Measurements from ENCODE around the gene PCDH12.

GRCh38 chr5:141897425-141897824 is 60.6 kb downstream of the PCDH12 start:
- TF ChIP-seq, protein P1, sequence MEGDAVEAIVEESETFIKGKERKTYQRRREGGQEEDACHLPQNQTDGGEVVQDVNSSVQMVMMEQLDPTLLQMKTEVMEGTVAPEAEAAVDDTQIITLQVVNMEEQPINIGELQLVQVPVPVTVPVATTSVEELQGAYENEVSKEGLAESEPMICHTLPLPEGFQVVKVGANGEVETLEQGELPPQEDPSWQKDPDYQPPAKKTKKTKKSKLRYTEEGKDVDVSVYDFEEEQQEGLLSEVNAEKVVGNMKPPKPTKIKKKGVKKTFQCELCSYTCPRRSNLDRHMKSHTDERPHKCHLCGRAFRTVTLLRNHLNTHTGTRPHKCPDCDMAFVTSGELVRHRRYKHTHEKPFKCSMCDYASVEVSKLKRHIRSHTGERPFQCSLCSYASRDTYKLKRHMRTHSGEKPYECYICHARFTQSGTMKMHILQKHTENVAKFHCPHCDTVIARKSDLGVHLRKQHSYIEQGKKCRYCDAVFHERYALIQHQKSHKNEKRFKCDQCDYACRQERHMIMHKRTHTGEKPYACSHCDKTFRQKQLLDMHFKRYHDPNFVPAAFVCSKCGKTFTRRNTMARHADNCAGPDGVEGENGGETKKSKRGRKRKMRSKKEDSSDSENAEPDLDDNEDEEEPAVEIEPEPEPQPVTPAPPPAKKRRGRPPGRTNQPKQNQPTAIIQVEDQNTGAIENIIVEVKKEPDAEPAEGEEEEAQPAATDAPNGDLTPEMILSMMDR (IDR thresholded peaks at IDR 0.05 in 8 of 11, conservative IDR thresholded peaks at IDR 0.05 in 3 of 11): no peak
- no peak for TF ChIP-seq POLR2A (IDR thresholded peaks at IDR 0.05)

All from spleen (tissue), 7 donors.